Heart left ventricle (tissue), 16 donors: ENCODE results near the gene HTT-AS. TPM values are rescaled to one million over a fixed set of nuclear protein-coding genes. Genes with fewer than 3 reads are reported as not detected.

ENCODE experiments used
- ATAC-seq, 4 donors: fragments of 200-7000 bp; cut with Tn5 transposase; one replicate each; pipeline ENCODE4 v1.9.1; 2020 to 2022; ENCODE audit warnings: moderate library complexity in 4 of 4, mild to moderate bottlenecking in 3 of 4, moderate number of reproducible peaks in 1 of 4
- DNase-seq, 5 donors: peaks; one replicate each; pipeline ENCODE4 v3.0.0-alpha.2; 2020
- H3K27ac ChIP-seq, 12 donors: fragments of 200-600 bp; sonication (generic) in 4 of 12; one replicate each; pipeline versions ENCODE4 v1.5.0 to v1.8.0; 2016 to 2022; ENCODE audit warnings: mild to moderate bottlenecking in 2 of 12
- H3K27me3 ChIP-seq, 9 donors: fragments of 200-600 bp; sonication (generic) in 2 of 9; one replicate each; pipeline versions ENCODE4 v1.5.1 to v1.8.0; 2016 to 2022; ENCODE audit warnings: mild to moderate bottlenecking in 3 of 9
- H3K36me3 ChIP-seq, 9 donors: fragments of 200-600 bp; sonication (generic) in 2 of 9; one replicate each; pipeline versions ENCODE4 v1.5.0 to v1.8.0; 2018 to 2022; ENCODE audit warnings: mild to moderate bottlenecking in 2 of 9
- H3K4me1 ChIP-seq, 12 donors: fragments of 200-600 bp; sonication (generic) in 4 of 12; one replicate each; pipeline versions ENCODE4 v1.5.0 to v1.8.0; 2016 to 2022; ENCODE audit warnings: mild to moderate bottlenecking in 3 of 12
- H3K4me3 ChIP-seq, 12 donors: fragments of 200-600 bp; sonication (generic) in 4 of 12; one replicate each; pipeline versions ENCODE4 v1.5.0 to v1.8.0; 2017 to 2022; ENCODE audit warnings: mild to moderate bottlenecking in 9 of 12, moderate library complexity in 4 of 12
- H3K9me3 ChIP-seq, 12 donors: fragments of 200-600 bp; sonication (generic) in 4 of 12; one replicate each; pipeline versions ENCODE4 v1.5.0 to v1.8.0; 2016 to 2022; ENCODE audit warnings: mild to moderate bottlenecking in 1 of 12
- CTCF ChIP-seq, 12 donors: fragments of 200-600 bp; sonication (generic) in 4 of 12; IDR thresholded peaks; one replicate each; pipeline versions ENCODE4 v1.5.0 to v1.8.0; 2018 to 2022; ENCODE audit warnings: antibody characterized with exemption in 12 of 12, mild to moderate bottlenecking in 5 of 12
- POLR2A ChIP-seq, 2 donors: fragments of 450-650 bp; IDR thresholded peaks; one replicate each; pipeline ENCODE4 v1.6.1; 2017; ENCODE audit warnings: antibody characterized with exemption in 2 of 2, mild to moderate bottlenecking in 2 of 2, moderate library complexity in 2 of 2
- WGBS, 4 donors: extraction: QIAGEN DNeasy Blood & Tissue Kit in 2 of 4; methylation state at CpG; one replicate each; pipeline versions ENCODE4 v1.1.5 to v1.1.7; 2013 to 2018; 5-methylcytosine and 5-hydroxymethylcytosine counted together
- intact Hi-C, 10 donors: fragments of 100-400 bp; cut with DNase I; formaldehyde crosslinking; loops; one replicate each; pipeline versions ENCODE4 v1.11.1 to v1.14.2; 2022
- polyA plus RNA-seq, 2 donors: library from polyadenylated mRNA; stranded (reverse); fragments of 200-250 nt; gene quantifications; one replicate each; pipeline ENCODE4 v1.2.3, GENCODE V29; 2013
- total RNA-seq, 9 donors: library from RNA; depleted of rRNA in 2 of 9; stranded (reverse); fragments of >200 nt in 2 of 9; fragmentation: NEBNext Ultra II Directional in 3 of 9; extraction: Animal tissue kit (Norgen Biotek cat#: 25700) in 3 of 9; gene quantifications; one replicate each; pipeline versions ENCODE4 v1.1.0 to v1.2.4, GENCODE V29; 2016 to 2023
- donor health status: ischemic (EF 13 %, LVEDD 7.1; RV severe dilation, severe dysfunction).
- donor health status: healthy with polysubstance abuse.
- donor health status: DM: no; HTN: yes; CAD: no.
- donor health status: DM: no; HTN: no; CAD: no.
- donor health status: ischemic (EF 25% LVEDD 6.9; RV normal size, moderate dysfunction).
- donor health status: ischemic (EF 25% LVEDD 5.7; RV mildly dilated, moderate dysfunction).
- donor health status: healthy.
- donor health status: DM: yes; HTN: yes; CAD: no.
- donor health status: ischemic (EF 35%, LVEDD 5.7; RV mildly dilated, moderate dysfunction).
- donor health status: nonischemic (EF 11% LVEDD 7.7; RV severe dilation, severe dysfunction).
- donor health status: DM: yes; HTN: yes; CAD: no.
- donor health status: PGD.
- donor health status: ischemic (EF 29% LVEDD 5.4; RV normal size, mild dysfunction).
- donor health status: nonischemic (EF 23%, LVEDD 6.1; RV moderate dilation, normal function).

The HTT-AS gene
- total and polyA plus RNA-seq, 11 donors: not detected

GRCh38 chr4:3070709-3071500 is 3.4 kb downstream of the HTT-AS start:
- Histone ChIP-seq H3K4me1 (peaks cover 0 to 20% (median 9%) of the 10 kb centered on the region in 12 donors), H3K4me3 (no peak overlapping the region), H3K27me3 (no peaks in the 10 kb centered on the region), H3K9me3 (no peaks in the 10 kb centered on the region), H3K27ac (no peak overlapping the region), H3K36me3 (no peaks in the 10 kb centered on the region)
- DNase-seq (no peak), ATAC-seq (no peak)
- intact Hi-C loops: no loop called here
- TF ChIP-seq POLR2A (IDR thresholded peaks at IDR 0.05) (no peak), CTCF (IDR thresholded peaks at IDR 0.05) (no peak)
- WGBS, 4 donors: 85 to 89% (median 85%) methylated on average over 3 of the region's 3 CpGs

GRCh38 chr4:3069661-3070199 is 4.6 kb downstream of the HTT-AS start:
- H3K9me3 ChIP-seq: no peaks in the 10 kb centered on the region
- TF ChIP-seq CTCF (IDR thresholded peaks at IDR 0.05): no peak
- TF ChIP-seq POLR2A (IDR thresholded peaks at IDR 0.05): no peak
- WGBS, 4 donors: 81 to 87% (median 84%) methylated on average over 16 of the region's 16 CpGs
- no peak overlapping the region for H3K4me3 ChIP-seq
- intact Hi-C loops: no loop called here
- H3K27ac ChIP-seq: no peak overlapping the region
- no peak for ATAC-seq
- H3K4me1 ChIP-seq: peaks cover 0 to 10% (median 4%) of the 10 kb centered on the region in 12 donors
- H3K27me3 ChIP-seq: no peaks in the 10 kb centered on the region
- H3K36me3 ChIP-seq: no peaks in the 10 kb centered on the region
- no peak for DNase-seq

- Histone ChIP-seq H3K36me3 (no peaks in the 10 kb centered on the region), H3K4me1 (peaks cover 0 to 4% (median 0%) of the 10 kb centered on the region in 12 donors), H3K27me3 (no peaks in the 10 kb centered on the region), H3K4me3 (no peak overlapping the region), H3K9me3 (no peaks in the 10 kb centered on the region), H3K27ac (no peak overlapping the region)
- intact Hi-C loops: no loop called here
- DNase-seq (no peak), ATAC-seq (no peak)
- 88 to 94% (median 91%) methylated on average over 6 of the region's 6 CpGs for WGBS, 4 donors
- TF ChIP-seq CTCF (IDR thresholded peaks at IDR 0.05): no peak
- TF ChIP-seq POLR2A (IDR thresholded peaks at IDR 0.05): no peak
These were observed 6.8 kb downstream of the HTT-AS start for GRCh38 chr4:3067473-3068001.

DNA sequence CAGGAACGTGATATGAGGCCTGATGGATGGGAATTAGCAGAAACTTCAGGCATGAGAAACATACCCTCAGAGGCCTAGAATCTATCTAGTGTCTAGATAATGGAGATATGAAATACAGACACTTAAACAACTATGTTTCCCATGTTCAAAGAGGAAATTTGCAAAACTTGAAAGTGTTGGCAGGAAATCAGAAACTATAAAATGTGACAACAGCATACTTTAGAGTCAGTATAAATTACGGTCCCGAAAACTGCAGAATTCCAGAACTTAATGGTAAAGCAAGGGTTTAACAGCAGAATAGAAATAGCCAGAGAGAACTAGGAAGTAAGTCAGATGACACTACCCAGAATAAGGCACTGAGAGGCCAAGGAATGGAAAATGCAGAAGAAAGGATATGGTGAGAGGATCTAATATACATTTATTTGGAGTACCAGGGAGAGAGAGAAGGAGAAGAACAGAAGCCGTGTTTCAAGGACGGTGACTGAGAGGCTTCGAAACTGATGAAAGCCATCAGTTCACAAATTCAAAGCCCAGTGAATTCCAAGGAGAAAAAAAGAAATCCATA is 7.4 kb downstream of the HTT-AS start:
- 91 to 95% (median 93%) methylated on average over 6 of the region's 6 CpGs for WGBS, 4 donors
- Histone ChIP-seq H3K9me3 (no peaks in the 10 kb centered on the region), H3K36me3 (no peaks in the 10 kb centered on the region), H3K4me1 (peaks cover 0 to 4% (median 0%) of the 10 kb centered on the region in 12 donors), H3K4me3 (no peak overlapping the region), H3K27ac (no peak overlapping the region), H3K27me3 (no peaks in the 10 kb centered on the region)
- ATAC-seq (no peak), DNase-seq (no peak)
- TF ChIP-seq CTCF (IDR thresholded peaks at IDR 0.05) (no peak), POLR2A (IDR thresholded peaks at IDR 0.05) (no peak)
- intact Hi-C loops: no loop called here
